Measurements from ENCODE around the gene SBNO2. TPM values are rescaled to one million over a fixed set of nuclear protein-coding genes. Genes with fewer than 3 reads are reported as not detected.

The SBNO2 gene
- total RNA-seq, 1 experiment from 2014 or later = 46.3 TPM

DNA sequence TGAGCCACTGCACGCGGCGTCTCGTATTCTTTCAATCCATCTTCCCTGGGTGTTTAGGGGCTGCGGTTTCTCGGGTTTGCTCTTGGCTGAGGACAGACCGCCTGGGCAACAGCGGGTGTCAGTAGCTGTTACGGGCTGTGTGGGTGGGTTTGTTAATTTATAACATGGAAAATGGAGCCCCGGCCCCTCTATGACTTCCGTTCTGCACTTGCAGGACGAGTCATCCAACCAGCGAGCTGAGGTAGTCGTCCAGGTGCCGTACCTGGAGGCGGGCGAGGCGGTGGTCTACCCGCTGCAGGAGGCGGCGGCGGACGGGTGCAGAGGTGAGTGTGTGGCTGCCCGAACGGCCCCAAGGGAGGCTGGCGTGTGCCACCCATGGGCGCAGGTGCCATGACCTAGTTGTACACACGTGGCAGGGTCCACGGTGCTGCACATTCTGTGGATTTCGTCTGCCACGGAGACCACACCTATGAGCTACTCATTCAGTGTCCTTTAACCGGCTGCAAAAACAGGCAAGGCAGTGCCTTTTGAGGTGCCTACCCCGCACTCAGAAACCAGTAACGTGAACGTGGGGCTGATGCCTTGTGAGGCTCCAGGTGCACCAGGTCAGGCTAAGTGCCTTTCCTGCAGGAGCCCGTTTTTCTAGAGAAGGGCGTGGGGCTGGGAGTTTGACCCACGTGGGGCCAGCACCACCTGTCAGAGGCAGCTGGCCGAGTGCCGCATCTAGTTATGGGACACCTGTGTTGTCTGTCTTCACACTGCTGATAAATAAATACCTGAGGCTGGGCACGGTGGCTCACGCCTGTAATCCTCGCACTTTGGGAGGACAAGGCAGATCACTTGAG is 89.8 kb downstream of the SBNO2 start:
- Histone ChIP-seq H4K91ac (ENCODE audit: insufficient read length, low read depth, low read length) (no peak overlapping the region), H3K79me2 (ENCODE audit: insufficient read depth, low read length) (no peaks in the 10 kb centered on the region), H4K20me1 (ENCODE audit: control insufficient read depth, insufficient read depth, insufficient read length) (no peaks in the 10 kb centered on the region), H4K5ac (ENCODE audit: insufficient read length, low read depth, low read length) (no peak overlapping the region), H3K27ac (ENCODE audit: insufficient read length, low read depth, low read length) (no peak overlapping the region), H2BK120ac (ENCODE audit: low read depth, low read length, poor library complexity, severe bottlenecking) (no peak overlapping the region), H3K4ac (ENCODE audit: low read depth, low read length) (no peak overlapping the region), H2BK12ac (ENCODE audit: insufficient read length, low read depth, low read length) (no peak overlapping the region), H3K18ac (ENCODE audit: insufficient read length, low read depth, low read length) (no peak overlapping the region), H2BK20ac (ENCODE audit: low read depth, low read length, poor library complexity, severe bottlenecking) (no peak overlapping the region), H2AK5ac (ENCODE audit: insufficient read length, low read length) (no peak overlapping the region), H3K56ac (ENCODE audit: insufficient read length, low read depth, low read length) (no peak overlapping the region), H2BK5ac (ENCODE audit: insufficient read length, low read length) (no peak overlapping the region), H3K79me1 (ENCODE audit: insufficient read depth, low read depth, low read length, poor library complexity, severe bottlenecking) (no peaks in the 10 kb centered on the region), H3K27me3 (ENCODE audit: insufficient read depth, low read length) (no peaks in the 10 kb centered on the region), H3K9me3 (ENCODE audit: control insufficient read depth, low read depth, low read length) (no peaks in the 10 kb centered on the region), H3K4me1 (ENCODE audit: insufficient read depth, low read length) (no peaks in the 10 kb centered on the region), H2AFZ (ENCODE audit: low read length) (no peak overlapping the region), H3K14ac (ENCODE audit: insufficient read depth, low read length) (no peak overlapping the region), H3K23ac (ENCODE audit: insufficient read length, low read depth, low read length) (no peak overlapping the region), H3K9ac (ENCODE audit: extremely low read depth, insufficient read length, low read length) (no peak overlapping the region), H3K23me2 (ENCODE audit: insufficient read length, low read depth, low read length, poor library complexity, severe bottlenecking) (no peaks in the 10 kb centered on the region), H3T11ph (ENCODE audit: low read length) (no peak overlapping the region), H2BK15ac (ENCODE audit: low read depth, low read length) (no peak overlapping the region), H3K4me2 (ENCODE audit: insufficient read depth, insufficient read length, low read length) (no peak overlapping the region), H4K8ac (replicated peaks; ENCODE audit: insufficient read length, low read depth, low read length) (no peak overlapping the region)
- H3K27ac Mint-ChIP-seq = no peak overlapping the region
- peaks cover 3 to 9% of the 10 kb centered on the region in 2 experiments; a peak in 2 of 4 replicates for H3K4me1 Mint-ChIP-seq
- H3K4me3 Mint-ChIP-seq = peak overlapping the region in 1 of 2 experiments; percentile 73; a peak in 2 of 5 replicates
- TF ChIP-seq, protein P1, sequence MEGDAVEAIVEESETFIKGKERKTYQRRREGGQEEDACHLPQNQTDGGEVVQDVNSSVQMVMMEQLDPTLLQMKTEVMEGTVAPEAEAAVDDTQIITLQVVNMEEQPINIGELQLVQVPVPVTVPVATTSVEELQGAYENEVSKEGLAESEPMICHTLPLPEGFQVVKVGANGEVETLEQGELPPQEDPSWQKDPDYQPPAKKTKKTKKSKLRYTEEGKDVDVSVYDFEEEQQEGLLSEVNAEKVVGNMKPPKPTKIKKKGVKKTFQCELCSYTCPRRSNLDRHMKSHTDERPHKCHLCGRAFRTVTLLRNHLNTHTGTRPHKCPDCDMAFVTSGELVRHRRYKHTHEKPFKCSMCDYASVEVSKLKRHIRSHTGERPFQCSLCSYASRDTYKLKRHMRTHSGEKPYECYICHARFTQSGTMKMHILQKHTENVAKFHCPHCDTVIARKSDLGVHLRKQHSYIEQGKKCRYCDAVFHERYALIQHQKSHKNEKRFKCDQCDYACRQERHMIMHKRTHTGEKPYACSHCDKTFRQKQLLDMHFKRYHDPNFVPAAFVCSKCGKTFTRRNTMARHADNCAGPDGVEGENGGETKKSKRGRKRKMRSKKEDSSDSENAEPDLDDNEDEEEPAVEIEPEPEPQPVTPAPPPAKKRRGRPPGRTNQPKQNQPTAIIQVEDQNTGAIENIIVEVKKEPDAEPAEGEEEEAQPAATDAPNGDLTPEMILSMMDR (conservative IDR thresholded peaks at IDR 0.05) = no peak
- DNase-seq = no peak
- peaks cover 1% of the 10 kb centered on the region for H3K27me3 Mint-ChIP-seq (ENCODE audit: low read depth)
- no peaks in the 10 kb centered on the region for H3K9me3 Mint-ChIP-seq
- no CpG with 5 or more reads among the region's 43 CpGs for WGBS (ENCODE audit: extremely low coverage, insufficient read length, low lambda C conversion rate)
- H3K36me3 Mint-ChIP-seq (ENCODE audit: insufficient read depth in 1 of 3, low read depth in 3 of 3) = peaks cover 14 to 46% (median 43%) of the 10 kb centered on the region in 3 experiments; a peak in 6 of 7 replicates
